Activated T-helper 2 cell treated with anti-CD3 and anti-CD28 coated beads, Interferon-gamma antibody, Interleukin-2, Interleukin-4, amounts not matched to agents 10 μg/mL and 5 μg/mL and 100 μg/mL, durations not matched to agents 14 hours and 24 hours and 36 hours (primary cell): ENCODE data around the gene WFDC6. TPM values are rescaled to one million over a fixed set of nuclear protein-coding genes. Genes with fewer than 3 reads are reported as not detected.

ENCODE experiments used
- DNase-seq: peaks from one replicate; pipeline ENCODE4 v3.0.0; 2021; ENCODE audit warnings: low spot score
- H3K27ac Mint-ChIP-seq: one replicate; pipeline ENCODE4 v1.8.0; 2021; ENCODE audit warnings: mixed read lengths
- H3K27me3 Mint-ChIP-seq: one replicate; pipeline ENCODE4 v1.8.0; 2021; ENCODE audit warnings: low read depth, mixed read lengths
- H3K36me3 Mint-ChIP-seq: one replicate; pipeline ENCODE4 v1.8.0; 2021; ENCODE audit warnings: low read depth, mixed read lengths
- H3K4me1 Mint-ChIP-seq: one replicate; pipeline ENCODE4 v1.8.0; 2021; ENCODE audit warnings: low read depth, mixed read lengths
- H3K4me3 Mint-ChIP-seq: one replicate; pipeline ENCODE4 v1.8.0; 2021; ENCODE audit warnings: low read depth, mild to moderate bottlenecking, moderate library complexity, mixed read lengths
- H3K9me3 Mint-ChIP-seq: one replicate; pipeline ENCODE4 v1.8.0; 2021; ENCODE audit warnings: mixed read lengths
- intact Hi-C: fragments of 100-400 bp; cut with micrococcal nuclease; formaldehyde crosslinking; loops from one replicate; pipeline ENCODE4 v1.15.1; 2023
- total RNA-seq: library from RNA; stranded (reverse); gene quantifications from 2 replicates; pipeline ENCODE4 v1.2.3, GENCODE V29; 2022

WFDC6 gene
- total RNA-seq, 1 donor from 2014 or later: not detected

GRCh38 chr20:45484676-45485075, 54.6 kb downstream of the WFDC6 start:
- Mint-ChIP-seq H3K4me1 (no peaks in the 10 kb centered on the region), H3K27me3 (peaks cover 25% of the 10 kb centered on the region), H3K27ac (no peak overlapping the region), H3K4me3 (no peak overlapping the region), H3K36me3 (no peaks in the 10 kb centered on the region), H3K9me3 (no peaks in the 10 kb centered on the region)
- intact Hi-C loops: no loop called here
- DNase-seq: no peak

Other genes starting within 250 kb of the WFDC6 start
- not detected in 2 replicates for gene RBPJL, start 232.6 kb downstream of the WFDC6 start, total RNA-seq
- gene MATN4, start 231.2 kb downstream of the WFDC6 start, total RNA-seq: 0.39 and 0.64 TPM in 2 replicates
- 133 and 136 TPM in 2 replicates for gene SDC4, start 191.1 kb downstream of the WFDC6 start, total RNA-seq
- 16.8 and 20.1 TPM in 2 replicates for gene SYS1, start 176.3 kb downstream of the WFDC6 start, total RNA-seq
- not detected in 2 replicates for gene TP53TG5, start 161.2 kb downstream of the WFDC6 start, total RNA-seq
- 12.3 and 12.8 TPM in 2 replicates for gene DBNDD2, start 131.2 kb downstream of the WFDC6 start, total RNA-seq
- gene PIGT, start 123.3 kb downstream of the WFDC6 start, total RNA-seq: 72.5 and 72.7 TPM in 2 replicates
- not detected in 2 replicates for gene WFDC2, start 69.7 kb downstream of the WFDC6 start, total RNA-seq
- not detected in 2 replicates for gene SPINT3, start 23.9 kb downstream of the WFDC6 start, total RNA-seq
- gene EPPIN, start 7.9 kb upstream of the WFDC6 start, total RNA-seq: not detected in 2 replicates
- not detected in 2 replicates for gene WFDC8, start 39.8 kb upstream of the WFDC6 start, total RNA-seq
- gene WFDC10A, start 90.3 kb upstream of the WFDC6 start, total RNA-seq: not detected in 2 replicates
- gene WFDC9, start 91.8 kb upstream of the WFDC6 start, total RNA-seq: not detected in 2 replicates
- not detected in 2 replicates for gene WFDC11, start 130.8 kb upstream of the WFDC6 start, total RNA-seq
- not detected in 2 replicates for gene WFDC13, start 162.6 kb upstream of the WFDC6 start, total RNA-seq
- gene WFDC10B, start 165.5 kb upstream of the WFDC6 start, total RNA-seq: not detected in 2 replicates
- not detected in 2 replicates for gene SPINT4, start 182.9 kb upstream of the WFDC6 start, total RNA-seq